Pancreas (tissue), 10 donors: ENCODE data around the gene CTSH. TPM values are rescaled to one million over a fixed set of nuclear protein-coding genes. Genes with fewer than 3 reads are reported as not detected.

Source experiments
- ATAC-seq, 4 donors: fragments of 200-7000 bp; cut with Tn5 transposase; one replicate each; pipeline versions ENCODE4 v1.8.0 to v1.9.1; 2020; ENCODE audit warnings: mild to moderate bottlenecking in 4 of 4, moderate library complexity in 4 of 4
- DNase-seq, 6 donors: peaks; one replicate each; pipeline ENCODE4 v3.0.0-alpha.2; 2020
- FAIRE-seq: peaks from 2 replicates; lab custom pipeline; 2012; peaks lifted over from hg19 to GRCh38; lab: Jason Lieb, UNC
- H3K27ac ChIP-seq, 4 donors: fragments of 200-600 bp; sonication (generic); 1 replicate in 3 of 4; 2 replicates in 1 of 4; pipeline versions ENCODE4 v1.5.0 to v1.8.0; 2020
- H3K27me3 ChIP-seq, 4 donors: fragments of 200-600 bp; one replicate each; pipeline ENCODE4 v1.8.0; 2021
- H3K36me3 ChIP-seq, 3 donors: fragments of 200-600 bp; sonication (generic) in 1 of 3; one replicate each; pipeline versions ENCODE4 v1.5.0 to v1.8.0; 2020 to 2021
- H3K4me1 ChIP-seq, 3 donors: fragments of 200-600 bp; one replicate each; pipeline ENCODE4 v1.8.0; 2021
- H3K4me3 ChIP-seq, 4 donors: fragments of 200-600 bp; sonication (generic) in 2 of 4; one replicate each; pipeline versions ENCODE4 v1.5.0 to v1.8.0; 2020 to 2021
- H3K9me3 ChIP-seq, 4 donors: fragments of 200-600 bp; one replicate each; pipeline ENCODE4 v1.8.0; 2021
- WGBS, 2 donors: extraction: QIAGEN DNeasy Blood & Tissue Kit; methylation state at CpG; one replicate each; pipeline ENCODE4 v1.1.7; 2013; 5-methylcytosine and 5-hydroxymethylcytosine counted together
- intact Hi-C, 3 donors: fragments of 100-400 bp; cut with DNase I; formaldehyde crosslinking; loops; one replicate each; pipeline versions ENCODE4 v1.11.1 to v1.14.2; 2022
- polyA plus RNA-seq, 2 donors: library from polyadenylated mRNA; stranded (reverse); fragments of 200-250 nt; gene quantifications; one replicate each; pipeline ENCODE4 v1.2.3, GENCODE V29; 2013
- total RNA-seq, 6 donors: library from RNA; stranded (reverse); fragmentation: NEBNext Ultra II Directional in 4 of 6; extraction: Animal tissue kit (Norgen Biotek cat#: 25700) in 4 of 6; gene quantifications; one replicate each; pipeline versions ENCODE4 v1.2.1 to v1.2.4, GENCODE V29; 2021 to 2023
- TF ChIP-seq, protein P1 (sequence below), 4 donors: fragments of 200-600 bp; sonication (generic) in 3 of 4; IDR thresholded peaks; one replicate each; pipeline versions ENCODE4 v1.5.0 to v1.8.0; 2021; ENCODE audit warnings: antibody characterized with exemption in 4 of 4
- donor health status: healthy with polysubstance abuse.
- donor health status: DM: no; HTN: no; CAD: no; lungs with moderate emphysema.
- donor health status: DM: no; HTN: no; CAD: no.
- donor health status: control.
- donor health status: control.
- donor health status: Bipolar disorder and iron deficiency.
- donor health status: DM: yes; HTN: yes; CAD: no.
- donor health status: DM: no; HTN: no; CAD: no.
- donor health status: DM: no; HTN: no; CAD: no.
- donor health status: DM: yes; HTN: yes; CAD: no.

The CTSH gene
- total and polyA plus RNA-seq, 8 donors, result 24.3 to 196 (median 77.0) TPM

GRCh38 chr15:78910271-78910670 is 34.6 kb downstream of the CTSH start:
- peaks cover 0 to 6% (median 0%) of the 10 kb centered on the region in 3 donors for H3K36me3 ChIP-seq
- DNase-seq, result no peak

GRCh38 chr15:78909791-78910228 is 35.0 kb downstream of the CTSH start:
- H3K9me3 ChIP-seq, result no peaks in the 10 kb centered on the region
- peak in 3 of 4 donors; percentile 53 to 79 (median 54) for ATAC-seq
- no peak overlapping the region for H3K4me3 ChIP-seq
- peaks cover 3 to 7% (median 5%) of the 10 kb centered on the region in 3 donors for H3K4me1 ChIP-seq
- DNase-seq, result no peak
- TF ChIP-seq, protein P1, sequence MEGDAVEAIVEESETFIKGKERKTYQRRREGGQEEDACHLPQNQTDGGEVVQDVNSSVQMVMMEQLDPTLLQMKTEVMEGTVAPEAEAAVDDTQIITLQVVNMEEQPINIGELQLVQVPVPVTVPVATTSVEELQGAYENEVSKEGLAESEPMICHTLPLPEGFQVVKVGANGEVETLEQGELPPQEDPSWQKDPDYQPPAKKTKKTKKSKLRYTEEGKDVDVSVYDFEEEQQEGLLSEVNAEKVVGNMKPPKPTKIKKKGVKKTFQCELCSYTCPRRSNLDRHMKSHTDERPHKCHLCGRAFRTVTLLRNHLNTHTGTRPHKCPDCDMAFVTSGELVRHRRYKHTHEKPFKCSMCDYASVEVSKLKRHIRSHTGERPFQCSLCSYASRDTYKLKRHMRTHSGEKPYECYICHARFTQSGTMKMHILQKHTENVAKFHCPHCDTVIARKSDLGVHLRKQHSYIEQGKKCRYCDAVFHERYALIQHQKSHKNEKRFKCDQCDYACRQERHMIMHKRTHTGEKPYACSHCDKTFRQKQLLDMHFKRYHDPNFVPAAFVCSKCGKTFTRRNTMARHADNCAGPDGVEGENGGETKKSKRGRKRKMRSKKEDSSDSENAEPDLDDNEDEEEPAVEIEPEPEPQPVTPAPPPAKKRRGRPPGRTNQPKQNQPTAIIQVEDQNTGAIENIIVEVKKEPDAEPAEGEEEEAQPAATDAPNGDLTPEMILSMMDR (IDR thresholded peaks at IDR 0.05), result peak in 3 of 4 donors; percentile 39 to 66 (median 40)
- no peak overlapping the region for H3K27ac ChIP-seq
- intact Hi-C loops, result loop anchor here in 1 of 3 donors (5.0 to 10.0 kb wide), 2 partner anchors 67 to 275 kb away; no protein-coding TSS in a partner anchor
- no peak for FAIRE-seq
- H3K27me3 ChIP-seq, result no peaks in the 10 kb centered on the region
- 66 to 68% methylated on average over 5 of the region's 5 CpGs for WGBS, 2 donors
- H3K36me3 ChIP-seq, result peaks cover 0 to 7% (median 0%) of the 10 kb centered on the region in 3 donors

More at GRCh38 chr15:78910271-78910670, 34.6 kb downstream of the CTSH start:
- ATAC-seq (no peak), FAIRE-seq (no peak)
- no peak overlapping the region for H3K27ac ChIP-seq
- H3K4me1 ChIP-seq, result peaks cover 3 to 7% (median 5%) of the 10 kb centered on the region in 3 donors
- no peak overlapping the region for H3K4me3 ChIP-seq
- 82 to 88% methylated on average over 7 of the region's 7 CpGs for WGBS, 2 donors
- intact Hi-C loops, result loop anchor here in 1 of 3 donors (5.0 kb wide), 1 partner anchor 67 kb away; no protein-coding TSS in a partner anchor
- no peaks in the 10 kb centered on the region for H3K9me3 ChIP-seq
- TF ChIP-seq, protein P1 (IDR thresholded peaks at IDR 0.05), result no peak
- H3K27me3 ChIP-seq, result no peaks in the 10 kb centered on the region

- Histone ChIP-seq H3K27me3 (no peaks in the 10 kb centered on the region), H3K36me3 (peaks cover 0 to 13% (median 0%) of the 10 kb centered on the region in 3 donors), H3K4me1 (peaks cover 3 to 7% (median 5%) of the 10 kb centered on the region in 3 donors), H3K9me3 (no peaks in the 10 kb centered on the region), H3K27ac (no peak overlapping the region), H3K4me3 (no peak overlapping the region)
- TF ChIP-seq, protein P1 (IDR thresholded peaks at IDR 0.05), result no peak
- 50 to 58% methylated on average over 3 of the region's 3 CpGs for WGBS, 2 donors
- DNase-seq (no peak), FAIRE-seq (no peak), ATAC-seq (no peak)
- intact Hi-C loops, result loop anchor here in 1 of 3 donors (10.0 kb wide), 1 partner anchor 276 kb away; no protein-coding TSS in a partner anchor
Observed at GRCh38 chr15:78909160-78909695, 35.6 kb downstream of the CTSH start.

DNA sequence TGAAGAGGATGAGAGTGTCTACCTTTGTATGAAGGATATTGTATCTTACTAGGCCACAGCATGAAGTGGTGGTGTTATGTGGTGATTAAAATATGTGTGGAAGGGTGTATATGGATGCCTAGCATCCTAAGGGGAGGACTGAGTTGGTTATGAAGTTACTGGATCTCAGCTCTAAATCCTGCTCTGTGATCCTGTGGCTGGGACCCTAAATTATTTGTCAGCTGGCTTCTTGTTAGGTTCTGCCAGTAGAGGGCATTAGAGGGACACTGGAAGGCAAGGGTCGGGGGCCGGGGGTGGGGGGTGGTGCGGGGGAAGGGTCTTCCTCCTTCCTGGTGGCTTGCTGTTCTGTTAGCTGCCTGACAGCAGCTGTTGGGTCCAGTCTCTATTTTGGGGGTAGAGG is 37.3 kb downstream of the CTSH start:
- FAIRE-seq, result no peak
- no peak for DNase-seq
- intact Hi-C loops, result loop anchor here in 1 of 3 donors (10.0 kb wide), 1 partner anchor 277 kb away; no protein-coding TSS in a partner anchor
- Histone ChIP-seq H3K4me1 (peaks cover 0 to 5% (median 4%) of the 10 kb centered on the region in 3 donors), H3K27ac (no peak overlapping the region), H3K9me3 (no peaks in the 10 kb centered on the region), H3K4me3 (no peak overlapping the region), H3K36me3 (peaks cover 0 to 30% (median 7%) of the 10 kb centered on the region in 3 donors), H3K27me3 (no peaks in the 10 kb centered on the region)
- TF ChIP-seq, protein P1 (IDR thresholded peaks at IDR 0.05), result no peak
- 51 to 63% methylated on average over 3 of the region's 3 CpGs for WGBS, 2 donors
- ATAC-seq, result no peak

GRCh38 chr15:78906316-78906620 is 38.6 kb downstream of the CTSH start:
- Histone ChIP-seq H3K4me3 (no peak overlapping the region), H3K27me3 (no peaks in the 10 kb centered on the region), H3K36me3 (peaks cover 3 to 37% (median 14%) of the 10 kb centered on the region in 3 donors), H3K9me3 (no peaks in the 10 kb centered on the region), H3K4me1 (peaks cover 0 to 5% (median 0%) of the 10 kb centered on the region in 3 donors), H3K27ac (no peak overlapping the region)
- ATAC-seq (peak; percentile 46 to 71 (median 62)), FAIRE-seq (no peak), DNase-seq (peak in 2 of 6 donors; percentile 46 to 79)
- WGBS, 2 donors, result 14 to 23% methylated on average over 2 of the region's 2 CpGs
- TF ChIP-seq, protein P1 (IDR thresholded peaks at IDR 0.05), result no peak
- intact Hi-C loops, result loop anchor here in 1 of 3 donors (10.0 kb wide), 1 partner anchor 279 kb away; no protein-coding TSS in a partner anchor
